ENCODE data around the gene PREX1. TPM values are rescaled to one million over a fixed set of nuclear protein-coding genes. Genes with fewer than 3 reads are reported as not detected.

Gene PREX1
- total RNA-seq, 4 donors from 2014 or later, result 29.5 to 121 (median 40.9) TPM

- TF ChIP-seq, protein P1, sequence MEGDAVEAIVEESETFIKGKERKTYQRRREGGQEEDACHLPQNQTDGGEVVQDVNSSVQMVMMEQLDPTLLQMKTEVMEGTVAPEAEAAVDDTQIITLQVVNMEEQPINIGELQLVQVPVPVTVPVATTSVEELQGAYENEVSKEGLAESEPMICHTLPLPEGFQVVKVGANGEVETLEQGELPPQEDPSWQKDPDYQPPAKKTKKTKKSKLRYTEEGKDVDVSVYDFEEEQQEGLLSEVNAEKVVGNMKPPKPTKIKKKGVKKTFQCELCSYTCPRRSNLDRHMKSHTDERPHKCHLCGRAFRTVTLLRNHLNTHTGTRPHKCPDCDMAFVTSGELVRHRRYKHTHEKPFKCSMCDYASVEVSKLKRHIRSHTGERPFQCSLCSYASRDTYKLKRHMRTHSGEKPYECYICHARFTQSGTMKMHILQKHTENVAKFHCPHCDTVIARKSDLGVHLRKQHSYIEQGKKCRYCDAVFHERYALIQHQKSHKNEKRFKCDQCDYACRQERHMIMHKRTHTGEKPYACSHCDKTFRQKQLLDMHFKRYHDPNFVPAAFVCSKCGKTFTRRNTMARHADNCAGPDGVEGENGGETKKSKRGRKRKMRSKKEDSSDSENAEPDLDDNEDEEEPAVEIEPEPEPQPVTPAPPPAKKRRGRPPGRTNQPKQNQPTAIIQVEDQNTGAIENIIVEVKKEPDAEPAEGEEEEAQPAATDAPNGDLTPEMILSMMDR (IDR thresholded peaks at IDR 0.05), result no peak
- ATAC-seq (ENCODE audit: low FRiP score) (no peak), DNase-seq (ENCODE audit: low spot score) (no peak)
Observed at GRCh38 chr20:48610996-48611395, 216.8 kb downstream of the PREX1 start.

GRCh38 chr20:48609491-48609978 lies 218.3 kb downstream of the PREX1 start:
- ATAC-seq (ENCODE audit: low FRiP score) (no peak), DNase-seq (ENCODE audit: low spot score) (no peak)
- TF ChIP-seq, protein P1 (IDR thresholded peaks at IDR 0.05), result no peak

GRCh38 chr20:48608756-48609155 lies 219.0 kb downstream of the PREX1 start:
- DNase-seq (ENCODE audit: low spot score) (no peak), ATAC-seq (ENCODE audit: low FRiP score) (no peak)

DNA sequence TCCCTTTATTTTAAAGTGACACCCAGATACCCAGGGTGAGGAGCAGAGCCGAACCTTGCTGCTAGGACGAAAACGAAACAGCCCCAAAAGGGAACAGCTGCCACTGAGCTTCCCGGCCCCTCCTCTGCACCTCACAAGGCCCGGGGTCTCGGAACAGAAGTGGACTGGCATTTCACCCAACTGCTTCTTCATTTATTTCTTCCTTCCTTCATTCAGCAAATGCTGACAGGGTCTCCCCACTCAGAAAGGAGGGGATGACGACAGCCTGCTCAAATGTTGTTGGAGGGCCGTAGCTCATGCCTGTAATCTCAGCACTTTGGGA lies 220.3 kb downstream of the PREX1 start:
- TF ChIP-seq, protein P1 (IDR thresholded peaks at IDR 0.05), result no peak
- DNase-seq (ENCODE audit: low spot score), result no peak
- ATAC-seq (ENCODE audit: low FRiP score), result no peak

More at GRCh38 chr20:48608756-48609155, 219.0 kb downstream of the PREX1 start:
- TF ChIP-seq, protein P1 (IDR thresholded peaks at IDR 0.05), result no peak

GRCh38 chr20:48606841-48607543 lies 220.8 kb downstream of the PREX1 start:
- no peak for DNase-seq (ENCODE audit: low spot score)
- TF ChIP-seq, protein P1 (IDR thresholded peaks at IDR 0.05), result no peak
- no peak for ATAC-seq (ENCODE audit: low FRiP score)

- DNase-seq (ENCODE audit: low spot score) (no peak), ATAC-seq (ENCODE audit: low FRiP score) (no peak)
- TF ChIP-seq, protein P1 (IDR thresholded peaks at IDR 0.05), result no peak
Observed at GRCh38 chr20:48606172-48606840, 221.5 kb downstream of the PREX1 start.
